ENCODE results near the gene ITGAD. TPM values are rescaled to one million over a fixed set of nuclear protein-coding genes. Genes with fewer than 3 reads are reported as not detected.

ITGAD gene
- 1 to 10 TPM in 4 of 12 donors, under 1 TPM in 6, not detected in 2; 0.15 to 1.5 (median 0.62) TPM for polyA plus RNA-seq (ENCODE audit: insufficient read length in 12 of 12)
- long read RNA-seq, donor 1: 0 reads
- long read RNA-seq, donor 2: 0 reads
- long read RNA-seq, donor 3: 0 reads
- long read RNA-seq, donor 4: 0 reads
- long read RNA-seq, donor 5: 0 reads
- long read RNA-seq, donor 6: 0 reads
- long read RNA-seq, donor 7: 0 reads
- long read RNA-seq, donor 8: 0 reads
- long read RNA-seq, donor 9, partial matches to known transcripts: 610 of 615 reads
- long read RNA-seq, donor 9, other reads (novel, unspliced or antisense): 5 of 615 reads
- long read RNA-seq, donor 10, partial matches to known transcripts: 1,048 of 1,054 reads
- long read RNA-seq, donor 10, other reads (novel, unspliced or antisense): 6 of 1,054 reads
- long read RNA-seq, donor 11: 0 reads

DNA sequence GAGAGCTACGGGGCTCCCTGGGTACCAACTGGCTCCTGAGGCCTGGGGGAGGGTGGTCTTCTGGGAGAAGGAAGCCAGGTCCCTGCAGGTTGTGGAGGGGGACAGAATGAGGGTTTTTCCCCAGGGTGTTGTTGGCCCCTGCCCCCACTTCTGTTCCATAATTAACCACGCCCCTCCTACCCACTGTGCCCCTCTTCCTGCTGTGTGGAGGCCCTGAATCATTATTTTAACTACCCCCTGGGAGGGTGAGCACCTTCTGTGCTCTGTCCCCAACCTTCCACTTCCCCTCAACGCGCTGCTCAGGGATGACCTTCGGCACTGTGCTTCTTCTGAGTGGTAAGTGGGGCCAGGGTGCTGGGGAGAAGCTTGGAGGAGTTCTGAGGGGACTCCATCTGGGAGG lies at the start of gene ITGAD:
ITGAD (plus strand) TSS at position 280 of the 400 bp plus-strand sequence; CDS start at position 306, 26 bp downstream.
- no peak for DNase-seq

DNA sequence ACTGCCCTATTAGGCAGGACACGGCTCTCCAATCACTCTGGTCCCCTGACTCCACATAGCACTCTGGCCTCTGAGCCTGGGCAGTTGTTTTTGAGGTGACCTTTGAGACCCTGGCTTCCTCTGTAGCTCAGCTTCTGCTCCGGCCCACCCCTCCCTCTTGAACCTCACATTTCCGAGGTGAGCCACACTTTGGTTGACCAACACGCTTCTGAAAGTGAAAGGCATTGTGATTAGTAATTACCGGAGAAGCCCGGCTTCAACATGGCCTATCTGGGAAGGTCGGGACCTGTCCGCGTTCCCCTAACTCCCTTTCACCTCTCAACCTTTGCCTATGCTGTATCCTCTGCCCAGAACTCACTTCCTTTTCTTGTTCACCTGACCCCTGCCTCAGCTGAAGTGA lies 48.4 kb upstream of the ITGAD start:
- DNase-seq: no peak

DNA sequence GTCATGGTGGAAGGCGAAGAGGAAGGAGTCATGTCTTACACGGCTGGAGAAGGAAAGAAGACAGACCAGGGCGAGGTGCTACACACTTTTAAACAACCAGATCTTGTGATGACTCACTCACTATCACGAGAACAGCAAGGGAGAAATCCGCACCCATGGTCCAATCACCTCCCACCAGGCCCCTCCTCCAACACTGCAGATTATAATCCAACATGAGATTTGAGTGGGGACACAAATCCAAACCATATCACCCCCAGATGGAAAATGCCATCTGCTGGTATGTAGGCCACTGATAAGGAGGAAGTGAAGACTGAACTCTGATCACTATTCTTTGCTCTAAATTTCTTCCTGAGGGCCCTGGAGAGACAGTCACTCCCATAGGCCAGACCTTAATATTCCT lies 45.7 kb upstream of the ITGAD start:
- no peak for DNase-seq

DNA sequence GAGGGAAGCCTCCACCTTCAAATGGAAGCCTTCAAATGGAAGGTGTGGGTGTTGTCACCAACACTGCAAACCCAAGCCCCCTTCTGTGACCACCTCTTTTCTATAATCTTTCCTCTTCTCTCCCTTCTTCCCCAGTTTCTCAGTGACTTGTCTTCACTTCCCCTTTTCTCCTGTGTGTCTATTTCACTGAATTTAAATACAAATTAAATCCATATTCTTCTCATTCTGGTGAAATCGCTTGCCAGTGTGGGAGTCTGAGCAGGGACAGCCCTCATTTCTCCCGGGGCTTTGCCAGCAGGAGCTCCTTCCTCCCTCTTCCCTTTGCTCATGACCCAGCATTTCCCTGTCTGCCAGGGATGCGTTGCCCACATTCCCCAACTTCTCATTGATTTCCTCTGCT lies 44.6 kb upstream of the ITGAD start:
- no peak for DNase-seq

DNA sequence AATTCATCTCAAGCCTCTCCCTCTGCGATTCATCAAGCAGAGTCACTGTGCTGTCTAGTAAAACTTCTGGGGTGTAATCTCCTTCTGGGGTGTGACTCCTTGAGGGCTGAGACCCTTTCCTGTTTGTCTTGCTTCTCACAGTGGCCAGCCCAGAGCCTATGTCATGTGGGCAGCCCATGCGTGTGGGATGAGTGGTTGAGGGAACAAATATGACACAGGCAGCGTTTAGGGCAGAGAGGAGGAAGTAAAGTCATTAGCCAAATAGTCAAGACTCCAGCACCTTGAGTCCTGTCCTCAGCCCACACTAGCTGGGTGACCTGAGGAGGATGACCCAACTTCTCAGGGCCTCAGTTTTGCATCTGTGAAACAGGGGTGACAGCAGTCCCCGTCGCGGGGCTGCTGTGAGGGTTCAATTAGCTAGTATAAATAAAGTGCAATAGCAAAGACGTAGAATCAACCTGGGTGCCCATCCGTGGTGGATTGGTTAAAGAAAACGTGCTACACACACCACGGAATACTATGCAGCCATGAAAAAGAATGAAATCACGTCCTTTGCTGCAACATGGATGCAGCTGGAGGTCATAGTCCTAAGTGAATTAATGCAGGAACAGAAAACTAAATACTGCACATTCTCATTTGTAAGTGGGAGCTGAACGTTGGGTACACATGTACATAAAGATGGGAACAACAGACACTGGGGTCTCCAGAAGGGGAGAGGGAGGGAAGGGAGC lies 42.7 kb upstream of the ITGAD start:
- DNase-seq: no peak

DNA sequence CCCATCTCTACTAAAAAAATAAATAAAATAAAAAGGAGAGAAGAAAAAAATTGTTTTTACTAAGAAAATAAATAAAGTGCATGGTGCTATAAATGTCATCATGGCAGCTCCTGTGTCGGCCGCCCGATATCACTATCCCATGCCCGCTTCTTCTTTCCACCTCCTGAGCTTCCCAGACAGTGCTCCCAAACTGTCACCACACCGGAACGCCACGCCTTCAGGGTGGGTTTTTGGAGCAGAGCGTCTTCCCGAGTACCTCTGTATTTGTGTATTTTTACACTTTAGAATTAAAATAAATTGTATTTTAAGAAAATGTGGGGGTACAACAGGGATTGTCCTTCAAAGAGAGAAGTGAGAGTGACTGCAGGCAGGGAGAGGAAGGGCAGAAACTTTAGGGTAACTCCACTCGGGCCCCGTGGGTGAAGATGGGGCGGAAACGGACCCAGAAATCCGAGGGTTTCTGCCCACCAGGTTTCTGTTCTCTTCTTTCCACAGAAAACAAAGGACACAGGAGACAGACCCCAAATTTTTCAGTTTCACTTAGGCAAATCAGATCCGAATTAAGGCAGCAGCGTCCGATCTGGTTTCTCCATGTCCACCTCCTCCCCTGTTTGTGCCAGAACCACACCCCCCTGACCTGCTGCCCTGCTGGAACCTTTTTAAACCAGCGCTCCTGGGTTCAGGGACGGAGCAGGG lies 41.7 kb upstream of the ITGAD start:
- DNase-seq: no peak

DNA sequence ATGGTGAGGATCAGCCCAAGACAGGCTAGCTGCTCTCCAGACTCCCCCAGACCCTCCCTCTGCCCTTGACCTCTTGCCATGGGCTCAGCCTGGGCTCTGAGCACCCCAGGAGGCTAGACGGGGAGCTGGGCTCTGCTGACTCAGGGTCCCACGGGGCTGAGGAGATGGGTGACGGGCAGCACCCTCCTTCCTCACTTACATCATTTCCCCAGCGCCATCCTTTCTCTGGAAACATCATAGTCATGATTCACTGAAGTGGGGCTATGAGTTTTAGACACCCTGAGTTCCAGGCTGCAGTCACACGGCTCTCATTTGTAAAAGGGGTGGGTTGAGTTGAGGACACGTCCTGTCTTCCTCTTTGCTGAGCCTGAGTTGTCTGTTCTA lies 41.2 kb upstream of the ITGAD start:
- DNase-seq: no peak

DNA sequence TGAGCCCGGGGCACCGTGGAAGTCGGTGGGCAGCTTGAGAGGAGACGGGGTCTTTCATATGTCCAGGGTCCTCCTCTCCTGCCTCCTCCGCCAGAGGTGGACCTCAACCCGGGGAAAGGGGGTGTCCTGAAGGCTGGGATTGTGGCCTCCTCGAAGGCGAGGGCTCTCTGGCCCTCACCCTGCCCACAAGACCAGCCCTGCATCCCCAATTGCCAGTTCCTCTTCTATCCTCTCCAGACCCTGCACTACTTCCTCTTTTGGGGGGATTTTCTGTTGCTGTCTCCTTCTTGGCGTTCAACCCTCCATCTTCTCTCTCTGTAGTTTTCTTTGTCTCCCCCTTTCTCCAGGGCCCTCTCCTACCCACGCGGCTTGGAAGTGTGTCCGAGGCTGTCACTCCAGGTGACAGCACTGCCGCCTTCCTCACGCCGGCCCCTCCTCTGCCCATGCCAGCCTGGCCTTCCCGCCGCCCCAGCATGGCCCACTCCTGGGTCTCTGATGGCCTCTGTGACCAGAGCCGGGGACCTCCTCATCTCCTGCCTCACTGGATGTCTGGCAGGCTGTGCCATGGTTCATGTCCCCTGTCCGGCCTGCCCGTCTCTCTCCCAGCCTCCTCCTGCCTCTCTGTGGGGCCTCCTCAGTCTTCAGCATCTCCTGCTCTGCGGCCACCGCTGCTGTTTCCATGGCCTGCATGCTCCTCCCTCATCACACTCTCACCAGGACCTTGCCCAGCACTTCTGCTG lies 40.6 kb upstream of the ITGAD start:
- no peak for DNase-seq

DNA sequence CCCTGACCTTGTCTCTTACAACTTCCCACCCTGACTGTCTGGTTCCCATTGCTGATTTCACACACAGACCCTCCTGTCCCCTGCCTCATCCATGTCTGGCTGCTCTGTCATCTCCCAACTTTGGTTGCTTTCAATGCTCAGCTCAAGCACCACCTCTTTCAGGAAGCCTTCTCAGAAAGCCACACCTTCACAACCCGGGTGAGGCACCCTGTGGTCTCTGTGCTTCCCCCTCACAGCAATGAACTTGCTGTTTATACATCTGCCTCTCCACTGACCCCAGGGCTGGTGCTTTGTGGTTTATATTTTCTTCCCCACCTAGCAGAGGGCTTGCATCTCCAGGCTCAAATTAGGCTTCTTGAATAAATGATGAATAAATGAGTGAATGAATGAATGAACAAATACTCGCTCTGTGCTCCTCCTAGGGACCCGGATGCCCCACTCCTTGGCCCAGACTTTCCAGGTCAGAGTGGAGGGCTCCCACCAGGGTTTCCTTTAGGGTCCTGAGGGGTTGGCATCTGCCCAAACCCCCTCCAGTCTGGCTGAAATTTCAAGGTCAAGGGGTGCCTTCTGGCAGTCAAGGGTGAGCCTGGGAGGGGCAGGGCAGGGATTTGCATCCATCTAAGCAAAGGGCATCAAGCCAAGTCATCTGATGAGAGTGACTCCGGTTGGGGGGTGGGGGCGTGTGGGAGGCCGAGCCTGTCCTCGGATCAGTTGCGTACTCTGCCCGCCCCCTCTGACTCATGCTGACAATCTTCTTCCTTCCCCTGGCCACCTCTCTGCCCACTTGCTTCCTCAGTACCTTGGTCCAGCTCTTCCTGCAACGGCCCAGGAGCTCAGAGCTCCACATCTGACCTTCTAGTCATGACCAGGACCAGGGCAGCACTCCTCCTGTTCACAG lies 38.5 kb upstream of the ITGAD start, which contains the start of gene ITGAX:
ITGAX (plus strand) TSS at position 783 of the 898 bp plus-strand sequence; CDS start at position 862, 79 bp downstream.
- DNase-seq: no peak

DNA sequence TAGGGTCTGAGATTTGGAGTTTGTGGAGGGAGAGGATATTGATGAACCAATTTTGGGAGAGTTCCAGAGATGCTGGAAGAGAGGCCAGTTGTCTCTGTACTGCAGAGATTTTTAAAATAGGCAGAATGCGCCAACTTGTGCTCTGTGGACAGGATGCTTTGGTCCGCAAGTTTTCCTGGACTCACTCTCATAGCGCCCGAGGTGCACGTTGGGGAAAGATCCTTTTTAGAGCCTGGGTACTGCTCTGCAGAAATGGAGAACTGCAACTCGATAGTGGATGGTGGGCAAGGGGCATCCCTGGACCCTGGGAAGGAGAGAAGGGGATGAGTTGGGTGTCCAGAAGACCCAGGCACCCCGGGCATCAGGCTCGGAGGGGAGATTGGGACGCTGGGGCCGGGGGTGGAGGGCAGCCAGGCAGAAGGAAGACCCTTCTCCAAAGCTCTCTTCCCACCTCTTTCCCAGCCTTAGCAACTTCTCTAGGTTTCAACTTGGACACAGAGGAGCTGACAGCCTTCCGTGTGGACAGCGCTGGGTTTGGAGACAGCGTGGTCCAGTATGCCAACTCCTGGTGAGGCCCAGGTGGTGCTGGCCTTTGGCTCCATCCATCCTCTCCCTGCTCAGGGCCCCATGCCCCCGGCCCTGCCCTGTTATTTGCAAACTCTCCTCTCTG lies 37.6 kb upstream of the ITGAD start:
- DNase-seq: no peak

DNA sequence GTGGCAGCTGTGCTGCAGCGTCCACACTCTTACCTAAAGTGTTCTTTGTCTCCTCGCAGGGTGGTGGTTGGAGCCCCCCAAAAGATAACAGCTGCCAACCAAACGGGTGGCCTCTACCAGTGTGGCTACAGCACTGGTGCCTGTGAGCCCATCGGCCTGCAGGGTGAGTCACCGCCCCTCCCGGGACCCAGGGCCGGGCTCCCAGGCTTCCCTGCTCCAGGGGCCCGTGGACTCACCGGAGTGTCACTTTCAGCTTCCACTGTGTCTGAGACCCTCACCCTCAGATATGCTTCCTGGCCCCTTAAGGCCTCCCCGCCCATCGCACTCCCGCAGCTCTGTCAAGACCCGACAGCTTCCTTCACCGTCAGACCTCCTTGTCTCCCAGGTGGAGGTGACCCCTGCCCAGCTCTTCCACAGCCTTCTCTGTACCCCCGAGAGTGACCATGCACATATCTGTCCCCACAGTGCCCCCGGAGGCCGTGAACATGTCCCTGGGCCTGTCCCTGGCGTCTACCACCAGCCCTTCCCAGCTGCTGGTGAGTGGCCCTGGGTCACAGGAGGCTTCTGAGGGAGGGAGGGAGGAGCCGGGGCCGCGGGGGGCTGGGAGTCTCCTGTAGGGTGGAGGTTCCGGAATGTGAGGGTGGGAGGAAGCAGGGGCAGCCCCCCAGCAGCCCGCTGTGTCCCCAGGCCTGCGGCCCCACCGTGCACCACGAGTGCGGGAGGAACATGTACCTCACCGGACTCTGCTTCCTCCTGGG lies 36.4 kb upstream of the ITGAD start:
- no peak for DNase-seq

DNA sequence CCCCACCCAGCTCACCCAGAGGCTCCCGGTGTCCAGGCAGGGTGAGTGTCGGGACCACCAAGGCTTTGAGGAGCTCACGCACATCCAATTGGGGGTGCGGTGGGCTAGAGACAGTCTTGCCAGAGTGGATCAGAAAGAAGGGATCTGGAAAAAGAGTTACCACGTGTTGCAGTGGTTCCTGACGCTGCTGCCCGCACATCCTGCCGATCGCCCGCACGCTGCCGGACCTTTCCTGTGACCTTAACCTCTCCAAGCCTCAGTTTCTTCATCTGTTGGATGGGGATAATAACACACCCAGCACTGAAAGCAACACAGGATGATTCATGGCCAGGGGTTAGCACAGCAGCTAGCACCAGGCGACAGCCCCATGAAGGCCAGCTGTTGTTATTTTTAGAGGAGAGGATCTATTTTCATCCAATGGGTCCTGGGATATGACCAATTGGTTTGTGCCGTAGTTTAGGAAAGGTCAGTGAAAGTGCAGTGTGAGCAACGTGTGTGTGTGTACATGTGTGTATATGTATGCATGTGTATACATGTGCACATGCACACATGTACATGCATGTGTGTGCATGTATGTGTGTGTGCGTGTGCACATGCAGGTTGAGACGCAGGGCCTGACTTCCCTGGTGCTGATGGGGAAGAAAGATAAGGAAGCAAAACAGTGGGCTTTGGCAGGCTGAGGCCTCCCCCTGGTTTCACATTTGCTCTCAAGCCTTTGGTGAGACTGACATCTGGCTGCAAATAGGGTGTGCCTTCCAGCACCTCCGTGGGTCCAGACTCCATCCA lies 35.6 kb upstream of the ITGAD start:
- no peak for DNase-seq

DNA sequence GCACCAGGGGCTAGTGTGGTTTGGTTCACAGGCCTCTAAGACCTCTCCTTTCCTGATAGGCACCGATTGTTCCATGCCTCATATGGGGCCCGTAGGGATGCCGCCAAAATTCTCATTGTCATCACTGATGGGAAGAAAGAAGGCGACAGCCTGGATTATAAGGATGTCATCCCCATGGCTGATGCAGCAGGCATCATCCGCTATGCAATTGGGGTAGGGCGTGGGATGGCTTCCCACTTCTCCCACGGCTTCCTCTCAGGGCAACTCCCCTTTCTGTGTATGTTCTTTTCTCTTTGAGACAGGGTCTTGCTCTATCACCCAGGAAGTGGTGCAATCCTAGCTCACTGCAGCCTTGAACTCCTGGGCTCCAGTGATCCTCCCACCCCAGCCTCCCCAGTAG lies 32.9 kb upstream of the ITGAD start:
- no peak for DNase-seq

DNA sequence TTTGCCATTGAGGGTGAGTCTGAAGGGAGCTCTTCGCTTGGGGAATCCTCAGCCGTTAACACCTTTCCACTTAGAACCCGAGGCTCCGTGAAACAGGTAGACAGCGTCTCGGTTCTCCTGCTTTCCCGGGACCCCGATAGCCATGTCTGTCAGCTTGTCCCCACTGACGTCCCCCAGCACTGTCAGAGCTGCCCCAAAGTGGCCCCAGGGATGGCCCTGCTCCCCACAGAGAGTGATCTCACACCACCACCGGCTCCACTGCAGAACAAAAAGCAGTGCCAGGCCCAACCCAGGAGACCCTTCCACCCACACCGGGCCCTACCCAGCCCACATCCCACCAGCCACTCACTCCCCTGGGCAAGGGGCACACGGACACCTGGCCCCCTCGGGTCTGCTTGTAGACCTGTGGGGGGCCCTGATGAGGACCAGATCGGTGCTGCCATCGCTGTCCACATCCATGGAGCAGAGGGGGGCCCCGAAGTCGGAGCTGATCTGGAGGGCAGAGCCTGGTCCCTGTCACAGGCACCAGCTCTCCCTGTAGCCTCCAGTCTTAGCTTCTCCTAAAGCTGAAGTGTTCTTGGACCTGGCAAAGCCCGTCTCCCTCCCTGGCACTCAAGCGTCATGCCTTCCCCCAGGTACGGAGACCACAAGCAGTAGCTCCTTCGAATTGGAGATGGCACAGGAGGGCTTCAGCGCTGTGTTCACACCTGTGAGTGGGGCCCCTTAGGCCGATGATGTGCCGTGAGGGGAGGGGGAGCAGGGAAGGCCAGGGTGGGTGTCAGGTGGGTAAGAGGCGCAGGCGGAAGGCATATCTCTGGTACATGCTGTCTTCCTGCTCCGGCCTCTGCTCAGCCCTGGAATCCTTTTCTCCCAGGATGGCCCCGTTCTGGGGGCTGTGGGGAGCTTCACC lies 31.7 kb upstream of the ITGAD start:
- no peak for DNase-seq

DNA sequence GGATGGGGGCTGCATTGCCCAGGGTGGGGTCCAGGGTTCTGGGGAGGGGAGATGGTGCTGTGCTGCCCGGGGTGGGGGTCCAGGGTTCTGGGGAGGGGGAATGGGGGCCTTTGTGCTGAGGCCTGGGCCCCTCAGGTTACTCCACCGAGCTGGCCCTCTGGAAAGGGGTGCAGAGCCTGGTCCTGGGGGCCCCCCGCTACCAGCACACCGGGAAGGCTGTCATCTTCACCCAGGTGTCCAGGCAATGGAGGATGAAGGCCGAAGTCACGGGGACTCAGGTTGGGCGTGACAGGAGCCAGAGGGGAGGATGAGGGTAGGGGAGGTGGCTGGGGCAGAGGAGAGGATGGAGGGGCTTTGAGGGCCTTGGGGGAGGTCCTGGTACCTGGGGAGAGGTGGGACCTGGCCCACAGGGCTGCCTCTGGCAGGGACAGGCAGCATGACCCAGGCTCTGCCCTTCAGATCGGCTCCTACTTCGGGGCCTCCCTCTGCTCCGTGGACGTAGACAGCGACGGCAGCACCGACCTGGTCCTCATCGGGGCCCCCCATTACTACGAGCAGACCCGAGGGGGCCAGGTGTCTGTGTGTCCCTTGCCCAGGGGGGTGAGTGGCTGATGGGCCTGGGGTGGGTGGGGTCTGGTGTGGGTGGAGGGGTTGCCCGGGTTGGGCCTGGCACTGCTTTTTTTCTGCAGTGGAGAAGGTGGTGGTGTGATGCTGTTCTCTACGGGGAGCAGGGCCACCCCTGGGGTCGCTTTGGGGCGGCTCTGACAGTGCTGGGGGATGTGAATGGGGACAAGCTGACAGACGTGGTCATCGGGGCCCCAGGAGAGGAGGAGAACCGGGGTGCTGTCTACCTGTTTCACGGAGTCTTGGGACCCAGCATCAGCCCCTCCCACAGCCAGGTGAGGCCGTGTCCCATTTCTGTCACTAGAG lies 30.4 kb upstream of the ITGAD start:
- DNase-seq: no peak

DNA sequence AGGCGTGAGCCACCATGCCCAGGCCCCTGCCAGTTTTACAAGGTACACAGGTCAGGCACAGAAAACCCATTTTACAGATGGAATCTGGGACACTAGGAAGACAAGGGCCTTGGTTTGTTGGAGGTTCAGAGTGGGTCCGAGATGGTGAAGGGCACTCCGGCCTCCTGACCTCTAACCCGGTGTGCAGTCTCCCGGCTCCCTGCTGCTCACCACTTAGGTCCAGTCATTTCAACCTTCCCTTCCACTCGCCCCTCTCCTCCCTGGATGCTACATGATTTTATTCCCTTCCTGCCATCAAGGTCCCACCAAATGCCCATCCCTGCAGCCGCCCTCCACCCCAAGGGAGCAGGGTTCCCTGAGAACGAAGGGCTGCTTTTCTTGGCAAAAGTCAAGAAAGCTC lies 29.4 kb upstream of the ITGAD start:
- no peak for DNase-seq

Data from muscle of arm (tissue), 14 donors.